ES-I3 (cell line): ENCODE measurements around the gene YWHAH.
A peak's percentile ranks its signal among the peaks of the same experiment; 100 is the strongest.
"Not testable (repeated sequence)": the region's sequence is repeated elsewhere in the genome, so short reads cannot be mapped to it uniquely, and the experiment has no call there.

Source experiments
- H3K36me3 ChIP-seq: 2 replicates; pipeline ENCODE4 v1.6.1; 2013; ENCODE audit warnings: mild to moderate bottlenecking, low read length, control low read depth, moderate library complexity; ENCODE audit not compliant: insufficient read depth
- H3K4me1 ChIP-seq: 2 replicates; pipeline ENCODE4 v1.6.1; 2013; ENCODE audit warnings: mild to moderate bottlenecking, control low read depth, low read length; ENCODE audit not compliant: insufficient read depth
- H3K9ac ChIP-seq: 2 replicates; pipeline ENCODE4 v1.6.1; 2013; ENCODE audit warnings: low read depth, mild to moderate bottlenecking, low read length, moderate library complexity
- H3K9me3 ChIP-seq: 2 replicates; pipeline ENCODE4 v1.6.1; 2013; ENCODE audit warnings: mild to moderate bottlenecking, low read length, moderate library complexity; ENCODE audit not compliant: control insufficient read depth, insufficient read depth

YWHAH gene

GRCh38 chr22:31970490-31971444 is 26.4 kb downstream of the YWHAH start:
- H3K9ac ChIP-seq: peak overlapping the region; percentile 72
- H3K4me1 ChIP-seq: no peaks in the 10 kb centered on the region
- no peaks in the 10 kb centered on the region for H3K36me3 ChIP-seq
- H3K9me3 ChIP-seq: no peaks in the 10 kb centered on the region

DNA sequence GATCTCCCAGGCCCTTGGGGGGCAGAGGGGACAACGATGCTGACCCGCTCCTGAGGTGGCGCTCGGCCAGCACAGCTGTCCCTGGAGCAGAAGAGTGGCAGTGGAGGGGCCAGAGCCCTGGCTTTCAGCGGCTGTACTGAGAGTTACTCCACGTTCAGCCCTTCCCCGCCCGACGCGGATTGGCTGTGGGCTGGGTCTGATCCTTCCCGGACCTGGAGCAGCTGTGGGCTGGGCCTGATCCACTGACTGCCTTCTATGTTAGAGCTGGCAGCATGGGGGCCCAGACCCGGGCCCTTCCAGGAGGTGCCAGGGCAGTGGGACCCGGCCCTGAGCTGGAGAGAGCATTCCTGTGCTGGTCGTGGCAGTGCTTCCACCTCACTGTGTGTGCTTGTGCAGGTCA is 27.8 kb downstream of the YWHAH start:
- no peaks in the 10 kb centered on the region for H3K4me1 ChIP-seq
- no peaks in the 10 kb centered on the region for H3K9me3 ChIP-seq
- no peaks in the 10 kb centered on the region for H3K36me3 ChIP-seq
- no peak overlapping the region for H3K9ac ChIP-seq

DNA sequence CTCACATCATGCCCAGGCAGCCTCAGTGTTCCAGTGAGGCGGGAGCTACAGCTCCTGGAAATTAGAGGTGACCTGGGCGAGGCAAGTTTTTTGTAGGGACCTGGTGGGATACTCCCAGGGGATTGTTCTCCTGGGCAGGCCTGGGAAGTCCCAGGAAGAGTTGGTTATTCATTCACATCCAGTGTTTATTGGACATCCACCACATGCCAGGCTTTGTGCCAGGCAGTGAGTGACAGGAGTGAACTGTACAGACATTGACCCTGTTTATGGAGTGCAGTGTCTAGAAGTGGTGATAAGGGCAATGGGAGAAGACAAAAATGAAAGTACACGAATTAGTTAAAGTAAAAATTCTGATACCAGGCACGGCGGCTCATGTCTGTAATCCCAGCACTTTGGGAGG is 29.4 kb downstream of the YWHAH start:
- Histone ChIP-seq H3K9me3 (no peaks in the 10 kb centered on the region), H3K36me3 (no peaks in the 10 kb centered on the region), H3K4me1 (no peaks in the 10 kb centered on the region), H3K9ac (no peak overlapping the region)

DNA sequence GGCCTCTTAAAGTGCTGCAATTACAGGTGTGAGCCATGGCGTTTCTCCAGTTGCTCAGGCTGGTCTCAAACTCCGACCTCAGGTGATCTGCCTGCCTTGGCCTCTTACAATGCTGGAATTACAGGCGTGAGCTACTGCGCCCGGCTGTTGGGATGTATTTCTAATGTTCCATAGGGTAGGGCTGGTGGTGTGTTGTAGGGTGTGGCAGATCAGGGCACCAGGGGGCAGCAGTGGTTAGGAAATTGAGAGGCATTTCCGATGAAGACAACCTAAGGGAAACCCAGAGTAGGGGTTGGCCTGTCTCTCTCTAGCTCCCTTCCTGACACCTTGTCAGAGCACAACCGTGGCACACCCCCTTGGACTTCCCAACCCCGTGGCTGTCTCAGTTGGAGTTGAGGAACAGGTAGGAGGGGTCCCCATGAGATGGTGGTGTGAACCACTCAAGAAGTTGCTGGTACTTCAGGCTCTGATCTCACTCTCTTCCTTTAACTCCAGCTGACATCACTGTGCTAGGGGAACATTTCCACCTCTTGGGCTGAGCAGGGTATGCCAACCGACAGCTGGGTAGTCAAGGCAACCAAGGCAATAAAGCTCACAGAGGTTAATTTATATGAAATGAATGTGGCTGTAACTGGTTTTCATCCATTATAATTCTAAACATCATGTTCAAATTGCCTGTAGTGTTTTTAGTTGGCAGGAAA is 33.0 kb downstream of the YWHAH start:
- H3K9me3 ChIP-seq: no peaks in the 10 kb centered on the region

GRCh38 chr22:31977939-31978338 is 33.6 kb downstream of the YWHAH start:
- Histone ChIP-seq H3K9me3 (no peaks in the 10 kb centered on the region), H3K9ac (no peak overlapping the region), H3K4me1 (no peaks in the 10 kb centered on the region), H3K36me3 (no peaks in the 10 kb centered on the region)

More for the DNA sequence above, 33.0 kb downstream of the YWHAH start:
- H3K36me3 ChIP-seq: no peaks in the 10 kb centered on the region
- H3K9ac ChIP-seq: no peak overlapping the region
- H3K4me1 ChIP-seq: no peaks in the 10 kb centered on the region

- H3K36me3 ChIP-seq: no peaks in the 10 kb centered on the region
- H3K4me1 ChIP-seq: no peaks in the 10 kb centered on the region
Measured at GRCh38 chr22:31980628-31981027, 36.3 kb downstream of the YWHAH start.

GRCh38 chr22:31981976-31982375 is 37.6 kb downstream of the YWHAH start:
- not testable (repeated sequence) for H3K9me3 ChIP-seq, H3K36me3 ChIP-seq, H3K9ac ChIP-seq, H3K4me1 ChIP-seq

More at GRCh38 chr22:31980628-31981027, 36.3 kb downstream of the YWHAH start:
- H3K9me3 ChIP-seq: no peaks in the 10 kb centered on the region
- H3K9ac ChIP-seq: no peak overlapping the region

DNA sequence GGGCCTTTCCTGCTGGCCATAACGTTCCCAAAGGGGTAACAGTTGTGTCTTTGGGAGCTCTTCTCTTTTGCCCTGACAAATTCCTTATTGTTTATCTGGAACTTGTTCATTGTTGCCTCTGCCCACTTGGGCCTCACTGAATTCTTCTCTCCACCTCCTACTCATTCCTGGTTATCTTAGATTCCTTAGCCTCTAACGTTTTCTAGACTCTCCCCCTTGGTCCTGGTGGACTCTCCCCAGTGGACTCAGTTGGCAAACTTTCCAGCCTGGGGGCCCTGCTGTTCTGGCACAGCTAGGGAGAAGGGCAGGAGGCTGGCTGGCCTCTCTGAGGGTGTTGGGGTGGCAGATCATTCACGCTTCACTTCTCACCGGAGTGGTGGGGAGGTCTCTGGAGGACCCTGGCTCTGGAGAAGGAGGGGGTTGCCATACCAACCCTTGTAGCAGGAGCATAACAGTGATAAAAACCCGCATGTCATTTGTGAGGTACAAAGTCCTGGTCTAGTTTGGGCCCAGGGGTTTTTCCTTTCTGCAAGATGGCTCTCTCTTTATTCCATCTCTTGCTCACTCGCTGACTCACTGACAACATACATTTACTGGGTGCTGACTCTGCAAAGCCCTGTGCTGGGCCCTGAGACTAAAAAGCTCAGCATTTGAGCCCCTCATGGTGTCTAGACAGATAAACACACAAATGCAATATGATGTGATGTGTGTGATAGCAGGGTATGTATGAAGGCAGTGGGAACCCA is 39.7 kb downstream of the YWHAH start:
- Histone ChIP-seq H3K4me1 (no peaks in the 10 kb centered on the region), H3K36me3 (no peaks in the 10 kb centered on the region), H3K9me3 (no peaks in the 10 kb centered on the region), H3K9ac (no peak overlapping the region)

- Histone ChIP-seq H3K4me1 (no peaks in the 10 kb centered on the region), H3K36me3 (no peaks in the 10 kb centered on the region), H3K9ac (no peak overlapping the region), H3K9me3 (no peaks in the 10 kb centered on the region)
Measured at GRCh38 chr22:31987218-31987617, 42.9 kb downstream of the YWHAH start.

- Histone ChIP-seq H3K36me3 (no peaks in the 10 kb centered on the region), H3K4me1 (no peaks in the 10 kb centered on the region), H3K9ac (no peak overlapping the region), H3K9me3 (no peaks in the 10 kb centered on the region)
Measured at GRCh38 chr22:31991102-31991839, 46.9 kb downstream of the YWHAH start.

- H3K36me3 ChIP-seq: no peaks in the 10 kb centered on the region
- no peak overlapping the region for H3K9ac ChIP-seq
- H3K4me1 ChIP-seq: no peaks in the 10 kb centered on the region
- H3K9me3 ChIP-seq: no peaks in the 10 kb centered on the region
Measured at GRCh38 chr22:31995046-31995445, 50.7 kb downstream of the YWHAH start.

- no peaks in the 10 kb centered on the region for H3K9me3 ChIP-seq
- no peak overlapping the region for H3K9ac ChIP-seq
- no peaks in the 10 kb centered on the region for H3K4me1 ChIP-seq
- no peaks in the 10 kb centered on the region for H3K36me3 ChIP-seq
Measured at GRCh38 chr22:31995807-31996206, 51.5 kb downstream of the YWHAH start.

- Histone ChIP-seq H3K36me3 (no peaks in the 10 kb centered on the region), H3K4me1 (no peaks in the 10 kb centered on the region), H3K9ac (no peak overlapping the region), H3K9me3 (no peaks in the 10 kb centered on the region)
Measured at GRCh38 chr22:31998784-31999385, 54.5 kb downstream of the YWHAH start.
